Fibroblast of gingiva (primary cell): ENCODE data around the gene RHBDD3.

Experiments
- DNase-seq: peaks from one replicate; pipeline ENCODE4 v3.0.0-alpha.2; 2011; ENCODE audit warnings: low read depth

The RHBDD3 gene

DNA sequence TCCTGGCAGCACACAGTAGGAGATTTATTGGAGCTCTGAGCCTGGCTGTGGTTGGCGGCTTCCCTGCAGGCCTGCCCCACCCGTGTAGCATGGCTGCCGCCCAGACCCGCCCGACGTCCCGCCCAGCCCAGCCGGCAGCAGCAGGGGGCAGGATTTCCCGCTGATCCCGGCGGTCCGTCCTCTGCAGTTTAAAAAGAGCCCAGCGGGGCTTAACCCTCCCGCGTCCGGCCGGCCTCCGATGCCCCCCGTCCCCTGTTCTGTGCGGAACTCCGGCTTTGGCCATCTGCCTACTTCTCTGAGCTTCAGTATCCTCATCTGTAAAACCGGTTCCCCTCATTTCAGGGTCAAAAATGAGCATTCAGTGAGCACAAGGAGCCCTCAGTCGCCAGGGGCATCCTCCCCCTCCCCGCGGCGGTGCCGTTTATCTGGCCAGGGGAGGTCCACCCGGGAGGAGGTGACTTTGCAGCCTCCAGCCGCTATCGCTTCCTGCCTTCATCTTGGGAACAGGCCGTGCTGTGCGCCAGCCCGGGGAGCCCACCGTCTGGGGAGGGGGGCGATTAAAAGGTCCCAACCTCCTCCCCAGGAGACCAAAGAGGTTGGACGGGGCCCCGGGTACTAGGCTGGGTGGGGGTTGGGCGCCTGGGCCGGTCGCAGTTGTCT is 38.5 kb upstream of the RHBDD3 start, which contains the start of gene GAS2L1:
Gene GAS2L1, plus strand, starts transcription at position 476 of the 660 bp plus-strand sequence. CDS start 1,456 bp downstream, outside the sequence.
- peak; percentile 80 for DNase-seq

DNA sequence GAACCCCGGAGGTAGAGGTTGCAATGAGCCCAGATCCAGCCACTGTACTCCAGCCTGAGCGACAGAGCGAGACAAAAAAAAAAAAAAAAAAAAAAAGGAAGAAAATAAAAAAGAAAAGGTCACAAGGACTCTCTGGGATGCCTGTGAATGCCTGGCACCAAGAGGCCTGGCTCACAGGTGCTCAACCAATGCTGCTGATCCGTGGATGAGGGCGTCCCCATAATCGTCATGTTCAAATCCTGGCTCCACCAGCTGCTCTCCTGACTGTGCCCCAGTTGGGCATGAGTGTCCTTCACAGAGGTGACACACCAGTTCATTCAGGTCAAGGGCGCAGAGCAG is 38.0 kb upstream of the RHBDD3 start:
- DNase-seq = no peak

DNA sequence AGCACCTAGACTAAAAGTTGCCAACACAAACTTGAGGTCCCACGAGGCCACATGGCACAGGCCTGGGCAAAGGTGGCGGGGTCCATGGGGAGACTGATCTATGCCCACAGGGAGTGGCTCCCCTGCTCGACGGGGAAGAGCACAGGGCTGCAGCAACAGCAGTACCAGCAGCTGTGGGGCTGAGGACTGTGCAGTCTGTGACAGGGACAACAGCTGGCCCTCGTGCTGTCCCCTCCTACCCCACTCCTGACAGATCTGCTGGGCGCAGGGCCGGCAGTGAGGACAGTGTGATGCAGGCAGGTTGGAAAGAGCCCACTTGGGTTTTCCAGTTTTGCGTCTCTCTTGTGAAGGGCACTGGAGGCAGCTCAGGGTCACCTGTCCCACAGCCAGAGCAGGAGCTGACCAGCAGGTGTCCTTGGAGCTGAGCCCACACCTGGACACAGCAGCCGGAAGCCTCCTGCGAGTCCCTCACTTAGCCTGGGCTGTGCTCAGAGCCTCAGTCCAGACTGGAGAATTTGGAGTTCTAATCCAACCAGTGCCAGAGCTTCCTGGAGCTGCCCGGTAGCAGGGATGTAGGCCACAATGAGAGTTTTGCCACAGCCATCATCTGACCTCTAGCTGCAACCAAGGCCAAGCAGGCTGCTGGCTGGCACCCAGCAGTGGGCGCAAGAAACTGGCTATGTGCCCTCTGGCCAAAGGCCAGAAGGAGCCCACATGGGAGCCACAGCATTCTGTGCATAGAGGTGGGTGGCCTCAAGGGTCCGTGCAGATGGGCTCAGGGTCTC is 35.1 kb upstream of the RHBDD3 start:
- no peak for DNase-seq

DNA sequence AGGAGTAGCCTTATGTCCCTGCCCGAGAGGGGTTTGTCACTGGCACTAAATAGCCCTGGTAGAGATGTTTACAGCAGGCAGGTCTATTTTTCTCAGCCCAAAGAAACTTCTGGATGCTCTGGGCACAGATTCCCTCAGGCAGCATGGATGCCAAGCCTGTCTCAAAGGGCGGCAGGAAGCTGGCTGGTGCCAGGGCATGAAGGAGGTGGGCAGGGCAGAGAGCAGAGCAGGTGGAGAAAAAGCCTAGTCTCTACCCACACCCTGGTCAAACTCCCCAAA is 34.6 kb upstream of the RHBDD3 start:
- no peak for DNase-seq

DNA sequence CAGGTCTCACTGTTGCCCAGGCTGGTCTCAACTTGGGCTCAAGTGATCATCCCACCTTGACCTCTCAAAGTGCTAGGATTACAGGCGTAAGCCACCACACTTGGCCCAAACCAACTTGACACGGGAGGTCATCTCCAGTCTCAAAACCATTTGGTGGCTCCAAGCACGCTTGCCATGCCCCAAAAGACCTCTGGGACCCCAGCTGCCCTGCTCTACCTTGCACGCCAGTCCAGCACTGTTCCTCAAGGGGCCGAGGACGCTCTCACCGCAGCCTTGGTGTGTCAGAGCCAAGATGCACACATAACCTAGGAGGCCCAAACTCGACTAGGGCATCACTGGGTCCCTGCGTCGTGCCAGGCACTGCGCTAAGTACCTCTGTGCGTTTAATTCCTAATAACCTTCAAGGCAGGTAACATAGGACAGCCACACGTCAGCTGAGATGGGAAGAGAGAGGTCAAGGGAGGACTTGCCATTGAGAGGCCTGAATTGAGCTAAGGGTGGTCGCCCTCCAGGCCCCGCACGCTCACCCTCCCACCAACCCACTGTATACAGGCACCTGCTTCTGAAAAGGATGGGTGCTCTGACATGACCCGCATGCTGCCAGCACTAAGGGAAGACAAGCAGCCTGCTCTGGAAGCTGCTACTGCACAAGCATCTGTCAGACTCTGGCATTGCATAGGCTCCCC is 34.1 kb upstream of the RHBDD3 start:
- no peak for DNase-seq

DNA sequence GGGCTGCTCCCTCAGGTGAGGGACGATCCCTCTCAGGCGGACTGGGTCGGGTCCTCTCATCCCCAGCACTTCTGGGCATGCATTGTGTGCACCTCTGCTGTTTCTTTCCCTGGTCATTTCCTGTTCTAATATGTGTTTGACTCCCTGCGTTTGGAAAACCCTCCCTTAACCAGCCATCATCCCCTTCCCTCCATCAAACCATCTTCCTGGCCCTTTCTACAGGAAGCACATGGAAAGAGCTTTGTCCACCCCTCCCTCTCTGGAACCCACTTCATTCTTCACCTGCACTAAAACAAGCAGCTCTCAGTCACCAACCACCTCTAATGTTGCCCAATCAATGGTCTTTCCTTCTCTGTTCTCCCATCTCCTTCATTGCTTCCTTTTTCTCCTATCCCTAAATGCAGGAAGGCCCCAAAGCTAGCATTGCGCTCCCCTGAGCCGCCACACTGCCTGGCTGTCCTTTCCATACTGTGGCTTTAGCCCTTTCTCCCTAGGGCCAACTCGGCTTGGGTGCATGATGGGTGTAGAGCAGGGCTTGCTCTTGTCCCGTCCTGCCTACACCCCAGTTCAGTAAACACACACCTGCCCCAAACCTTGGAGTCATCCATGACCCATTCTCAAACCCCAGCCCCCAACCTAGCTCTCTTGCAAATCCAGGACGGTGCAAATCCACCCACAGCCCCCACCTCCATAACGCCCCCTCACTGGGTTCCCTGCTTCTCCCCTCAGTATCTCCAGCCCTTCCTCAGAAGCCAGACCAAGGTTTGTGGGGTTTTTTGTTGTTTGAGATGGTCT is 33.2 kb upstream of the RHBDD3 start:
- no peak for DNase-seq

DNA sequence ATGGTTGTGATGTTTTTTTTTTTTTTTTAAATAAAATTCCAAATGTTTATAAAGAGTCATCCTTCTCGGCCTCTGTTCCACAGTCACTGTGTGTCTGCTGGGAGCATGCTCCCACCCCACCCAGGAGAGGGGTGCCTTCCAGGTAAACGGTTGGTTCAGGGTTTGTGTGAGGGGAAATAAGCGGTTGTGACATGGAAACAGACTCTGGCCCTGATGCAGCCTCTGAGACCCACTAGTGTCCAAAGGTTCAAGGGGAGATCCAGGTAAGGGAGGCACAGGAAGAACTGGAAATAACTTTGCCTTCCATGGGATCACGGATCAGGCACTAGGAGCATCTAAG is 32.7 kb upstream of the RHBDD3 start:
- no peak for DNase-seq

DNA sequence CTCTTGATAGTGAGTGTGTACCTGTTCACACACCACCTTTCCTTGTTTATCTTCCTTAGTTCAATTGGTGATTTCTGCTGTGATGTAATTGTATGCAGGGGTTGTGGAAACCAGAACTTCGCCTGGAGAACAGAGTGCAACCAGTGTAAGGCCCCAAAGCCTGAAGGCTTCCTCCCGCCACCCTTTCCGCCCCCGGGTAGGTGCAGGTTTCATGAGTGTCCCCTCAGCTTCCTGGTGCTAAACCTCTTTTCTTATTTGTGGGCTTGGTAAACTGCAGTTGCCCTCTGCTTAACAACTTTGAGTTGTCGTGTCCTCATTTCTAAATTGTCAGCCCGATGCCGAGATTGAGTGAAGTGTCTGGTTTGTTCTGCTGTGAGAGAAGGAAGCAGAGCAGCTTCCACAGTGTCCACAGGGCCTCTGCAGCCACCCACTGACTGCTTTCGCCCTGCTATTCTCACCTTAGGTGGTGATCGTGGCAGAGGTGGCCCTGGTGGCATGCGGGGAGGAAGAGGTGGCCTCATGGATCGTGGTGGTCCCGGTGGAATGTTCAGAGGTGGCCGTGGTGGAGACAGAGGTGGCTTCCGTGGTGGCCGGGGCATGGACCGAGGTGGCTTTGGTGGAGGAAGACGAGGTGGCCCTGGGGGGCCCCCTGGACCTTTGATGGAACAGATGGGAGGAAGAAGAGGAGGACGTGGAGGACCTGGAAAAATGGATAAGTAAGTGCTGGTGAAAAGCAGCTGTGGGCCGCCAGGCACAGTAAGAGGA is 31.5 kb upstream of the RHBDD3 start:
- no peak for DNase-seq

DNA sequence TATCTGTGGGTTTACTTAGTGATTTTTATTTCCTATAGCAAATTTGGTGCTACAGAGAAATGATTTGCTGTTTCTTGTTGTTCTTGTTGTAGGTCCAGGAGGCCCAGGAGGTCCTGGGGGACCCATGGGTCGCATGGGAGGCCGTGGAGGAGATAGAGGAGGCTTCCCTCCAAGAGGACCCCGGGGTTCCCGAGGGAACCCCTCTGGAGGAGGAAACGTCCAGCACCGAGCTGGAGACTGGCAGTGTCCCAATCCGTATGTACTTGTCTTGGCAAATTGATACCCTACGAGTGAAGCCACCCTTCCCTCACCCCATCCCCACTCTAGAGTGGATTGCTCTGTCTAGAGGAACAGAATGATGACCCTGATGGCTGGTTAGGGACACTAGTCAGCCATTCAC is 30.9 kb upstream of the RHBDD3 start:
- DNase-seq = no peak

DNA sequence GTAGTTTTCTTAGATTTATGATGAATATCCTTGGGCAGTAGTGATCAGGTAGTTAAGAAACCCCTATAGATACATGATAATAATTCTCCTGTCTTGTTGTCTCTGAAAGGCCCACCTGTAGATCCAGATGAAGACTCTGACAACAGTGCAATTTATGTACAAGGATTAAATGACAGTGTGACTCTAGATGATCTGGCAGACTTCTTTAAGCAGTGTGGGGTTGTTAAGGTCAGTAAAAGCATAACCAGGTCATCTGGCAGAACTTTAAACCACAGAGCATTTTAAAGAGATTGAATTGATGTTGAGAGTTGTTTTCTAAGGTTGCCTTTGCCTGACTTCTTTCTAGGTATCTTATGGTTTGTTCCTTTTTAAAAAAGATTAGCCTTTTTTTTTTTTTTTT is 24.6 kb upstream of the RHBDD3 start:
- no peak for DNase-seq

DNA sequence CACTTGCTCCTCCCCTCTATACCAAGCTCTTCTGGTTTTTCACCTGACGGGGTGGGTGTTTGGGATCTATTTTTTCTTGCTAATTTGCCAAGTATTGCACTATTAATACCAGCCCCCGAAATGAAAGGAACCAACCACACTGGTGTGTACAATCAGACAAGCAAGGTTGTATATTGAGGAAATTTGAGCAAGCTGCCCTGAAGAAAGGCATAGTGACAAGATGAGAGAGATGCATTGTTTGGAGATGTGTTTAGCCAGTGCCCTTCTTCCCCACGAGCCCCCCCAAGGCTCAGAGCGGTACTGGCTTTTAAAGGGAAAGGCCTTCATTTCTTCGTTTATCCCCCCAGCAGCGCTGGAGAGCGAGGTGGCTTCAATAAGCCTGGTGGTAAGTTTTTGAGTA is 23.4 kb upstream of the RHBDD3 start:
- no peak for DNase-seq

DNA sequence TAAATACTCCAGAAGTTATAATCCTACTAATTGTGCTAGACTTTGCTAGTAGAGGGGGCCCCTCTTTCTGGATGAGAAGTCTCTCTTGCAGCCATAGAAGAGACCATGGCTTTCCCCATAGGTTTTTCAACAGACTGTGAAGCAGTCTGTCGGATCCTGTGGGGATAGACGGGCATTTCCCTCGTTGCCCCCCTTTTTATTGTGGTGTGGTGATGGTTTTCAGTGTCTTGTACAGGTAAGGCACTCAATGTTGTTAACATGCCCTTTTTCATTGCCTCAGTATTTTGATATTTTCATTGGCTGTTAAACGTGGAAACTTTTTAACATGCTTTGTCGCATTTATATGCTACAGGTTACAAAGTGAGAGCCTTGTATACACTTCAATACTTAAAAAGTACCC is 22.3 kb upstream of the RHBDD3 start:
- no peak for DNase-seq

DNA sequence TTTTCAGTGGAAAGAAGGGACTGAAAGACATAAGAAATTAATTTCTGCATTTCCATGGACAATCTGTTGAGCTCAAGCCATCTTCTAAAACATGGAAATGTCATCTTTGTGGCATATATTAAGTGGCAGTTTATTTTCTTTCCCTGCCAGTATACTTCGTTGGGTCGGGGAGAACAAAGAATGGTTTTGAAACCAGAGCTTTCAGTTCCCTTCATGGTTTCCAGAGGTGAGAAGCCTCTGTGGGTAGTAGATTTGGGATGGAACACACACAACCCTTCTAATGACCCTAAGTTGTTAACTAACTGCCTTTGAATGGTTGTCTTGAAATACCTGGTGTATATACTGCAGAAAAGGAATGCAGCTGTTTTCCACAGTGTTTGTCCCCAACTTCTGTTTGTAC is 21.1 kb upstream of the RHBDD3 start:
- DNase-seq = no peak

DNA sequence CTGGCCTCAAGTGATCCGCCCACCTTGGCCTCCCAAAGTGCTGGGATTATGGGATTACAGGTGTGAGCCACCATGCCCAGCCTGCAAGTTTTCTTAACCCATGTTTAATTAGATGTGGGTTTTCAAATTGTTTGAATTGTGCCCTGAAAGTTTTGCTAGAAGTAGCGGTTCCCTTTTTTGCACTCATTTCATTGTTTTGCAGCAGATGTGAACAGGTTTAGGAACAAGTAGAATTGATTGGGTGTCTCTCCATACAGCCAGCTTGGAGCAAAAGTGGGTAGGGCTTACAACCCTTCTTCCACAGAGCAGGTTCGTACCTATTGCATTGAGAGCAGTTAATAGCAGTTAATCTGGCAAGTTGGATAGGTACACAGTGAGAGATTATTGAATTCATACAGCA is 16.4 kb upstream of the RHBDD3 start:
- no peak for DNase-seq

DNA sequence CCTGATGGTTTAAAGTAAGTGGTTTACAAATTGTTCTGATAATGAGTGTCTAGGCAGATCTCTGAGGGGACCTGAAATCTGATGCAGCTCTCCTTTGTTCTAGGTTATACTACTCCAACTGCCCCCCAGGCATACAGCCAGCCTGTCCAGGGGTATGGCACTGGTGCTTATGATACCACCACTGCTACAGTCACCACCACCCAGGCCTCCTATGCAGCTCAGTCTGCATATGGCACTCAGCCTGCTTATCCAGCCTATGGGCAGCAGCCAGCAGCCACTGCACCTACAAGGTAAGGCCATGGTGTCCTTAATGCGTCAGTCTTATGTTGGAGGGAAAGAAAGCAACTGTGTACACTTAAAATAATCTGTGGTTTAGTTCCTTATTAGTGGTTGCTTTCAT is 10.1 kb upstream of the RHBDD3 start:
- no peak for DNase-seq

DNA sequence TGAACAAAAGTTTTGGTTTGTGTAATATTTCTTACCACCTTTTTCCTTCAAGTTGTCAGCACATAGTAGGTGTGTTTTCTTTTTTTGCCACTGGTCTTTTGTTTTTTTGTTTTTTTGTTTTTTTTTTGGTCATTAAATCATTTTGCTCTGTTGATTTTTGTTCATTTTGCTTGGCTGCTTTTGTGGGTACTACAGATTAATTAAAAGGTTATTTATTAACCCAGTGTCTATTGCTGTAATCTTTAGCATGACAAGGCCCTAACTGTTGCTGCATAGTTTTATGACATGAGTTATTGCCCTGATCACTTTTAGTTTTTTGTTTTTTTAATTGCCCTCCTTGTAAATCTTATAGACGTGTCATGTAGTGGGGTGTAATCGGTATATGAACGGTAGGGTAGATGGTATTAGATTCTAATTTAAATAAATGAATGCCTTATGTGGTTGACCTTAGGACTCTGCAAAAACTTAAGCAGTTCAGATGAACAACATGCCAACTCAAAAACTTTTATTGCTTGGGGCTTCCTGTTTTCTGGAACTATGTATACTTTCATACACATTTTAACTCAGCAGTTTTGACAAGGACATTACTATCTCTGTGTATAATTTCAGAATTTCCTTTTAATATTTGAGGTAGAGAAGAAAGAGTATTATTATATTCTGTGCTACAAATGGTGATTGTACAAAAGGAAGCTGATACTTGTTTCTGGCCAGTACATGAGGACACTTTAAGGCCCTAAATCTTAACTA is 8.2 kb upstream of the RHBDD3 start:
- DNase-seq = no peak

DNA sequence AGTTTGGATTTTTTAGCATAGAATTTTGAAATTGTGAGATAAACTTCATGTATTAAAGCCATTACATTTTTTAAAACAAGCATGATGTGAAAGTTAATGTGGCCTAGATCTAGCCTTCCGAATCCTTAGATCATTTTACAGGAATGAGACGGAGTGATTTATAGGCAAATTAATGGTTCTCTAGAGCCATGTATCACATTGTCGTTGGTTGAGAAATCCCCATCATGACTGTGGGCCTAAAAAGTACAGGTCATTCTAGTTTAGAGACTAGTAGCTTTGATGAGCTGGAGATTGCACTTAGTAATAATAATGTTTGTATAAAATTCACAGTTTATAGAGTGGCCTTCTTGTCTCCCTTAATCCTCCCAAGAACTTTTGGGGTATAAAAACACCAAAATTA is 7.4 kb upstream of the RHBDD3 start:
- no peak for DNase-seq

DNA sequence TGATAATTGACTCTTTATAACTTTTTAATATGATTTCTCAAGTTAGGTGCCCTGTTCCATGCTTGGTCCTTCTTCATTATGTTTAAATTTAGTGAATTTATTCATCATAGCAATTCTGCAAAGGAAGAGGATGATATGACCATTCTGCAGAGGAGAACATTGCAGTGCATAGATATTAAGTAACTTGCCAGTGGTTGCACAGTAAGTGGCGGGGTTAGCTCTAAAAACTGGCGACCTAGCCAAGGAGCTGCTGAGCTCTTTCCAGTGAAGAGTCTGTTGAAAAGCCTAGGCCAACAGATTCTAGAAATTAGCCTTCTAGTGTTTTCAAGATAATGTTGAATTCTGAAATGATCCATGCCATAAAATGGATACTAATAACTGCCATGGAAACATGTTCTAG is 4.8 kb upstream of the RHBDD3 start:
- DNase-seq = no peak

DNA sequence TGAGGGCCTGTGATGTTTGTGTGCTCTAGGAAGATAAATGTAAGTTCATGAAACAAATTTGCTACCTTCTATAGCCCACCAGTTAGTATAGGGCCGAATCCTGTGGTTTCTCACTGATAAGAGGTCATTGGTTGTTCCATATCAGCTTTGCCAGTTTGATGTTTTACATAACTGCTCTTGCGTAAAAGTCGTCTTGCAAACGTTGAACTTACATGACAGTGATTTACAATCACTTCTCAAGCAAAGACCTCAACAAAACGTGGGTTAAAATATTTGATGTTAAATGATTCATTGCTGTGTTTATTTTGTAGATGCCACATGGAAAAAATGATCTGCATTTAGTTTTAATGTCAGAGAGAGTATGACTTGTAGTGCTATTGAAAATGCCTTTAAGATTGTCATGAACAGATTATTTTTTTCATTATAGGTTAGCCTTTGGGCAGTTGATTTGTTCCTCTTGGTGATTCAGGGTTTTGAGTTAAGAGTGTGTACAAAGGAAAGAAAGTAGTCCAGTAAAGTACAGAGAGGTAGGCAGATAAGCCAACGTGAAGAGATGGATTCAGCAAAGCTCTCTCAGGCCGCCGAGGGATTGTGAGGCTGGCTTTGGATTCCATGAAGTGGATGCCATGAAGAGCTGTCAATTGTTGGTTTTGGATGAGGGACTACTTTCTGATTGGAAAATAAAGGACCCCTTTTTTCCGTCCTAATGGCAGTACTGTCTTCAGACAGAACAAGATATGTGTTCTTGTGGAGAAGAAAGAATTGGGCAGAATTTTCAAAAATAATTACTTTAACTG is 2.9 kb upstream of the RHBDD3 start:
- peak; percentile 34 for DNase-seq

DNA sequence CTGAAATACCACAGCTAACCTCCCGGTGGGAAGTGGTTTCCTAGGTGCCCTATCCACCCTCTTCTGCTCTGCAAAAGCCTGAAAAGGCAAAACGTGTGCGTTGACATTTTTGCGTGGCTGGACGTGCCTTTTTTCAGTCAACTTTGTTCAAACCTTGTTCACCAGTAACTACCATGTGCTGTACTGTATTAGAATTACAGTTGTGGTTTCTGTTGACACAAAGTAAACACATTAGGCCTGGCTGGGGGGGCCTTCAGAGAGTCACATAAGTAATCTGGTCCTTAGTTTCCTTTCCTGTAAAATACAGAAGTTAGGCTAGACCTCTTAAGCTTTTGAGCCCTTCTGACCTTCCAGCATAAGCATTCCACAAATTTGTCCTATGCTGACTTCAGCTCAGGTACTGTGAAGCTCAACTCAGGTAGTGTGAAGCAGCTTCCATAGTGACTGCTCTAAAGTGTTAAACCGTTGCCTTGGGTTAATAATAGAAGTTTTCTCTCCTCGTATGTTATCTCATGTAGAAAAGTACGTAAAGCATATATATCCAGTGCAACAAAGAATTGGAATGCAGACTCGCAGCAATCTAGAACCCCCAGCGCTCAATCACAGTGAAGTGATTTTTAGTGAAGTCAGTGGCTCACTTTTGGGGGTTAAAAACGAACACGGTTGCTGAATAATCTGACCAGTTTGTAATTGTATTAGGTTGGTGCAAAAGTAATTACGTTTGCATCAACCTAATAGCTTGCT is 2.1 kb upstream of the RHBDD3 start:
- no peak for DNase-seq
